Astrocyte of the spinal cord (primary cell): ENCODE measurements around the gene XNDC1N.
"Not testable (repeated sequence)": the region's sequence is repeated elsewhere in the genome, so short reads cannot be mapped to it uniquely, and the experiment has no call there.

Experiments used
- DNase-seq: peaks from one replicate; pipeline ENCODE4 v3.0.0; 2011; ENCODE audit warnings: low read depth, low spot score
- H3K4me3 ChIP-seq: 2 replicates; pipeline ENCODE4 v1.5.1; 2011; ENCODE audit warnings: low read depth, mild to moderate bottlenecking, low read length, moderate library complexity
- CTCF ChIP-seq: IDR thresholded peaks from 2 replicates; pipeline ENCODE4 v1.5.1; 2012; ENCODE audit warnings: low read depth, mild to moderate bottlenecking, low read length, inconsistent platforms
- in situ Hi-C: cut with HindIII; loops from 2 replicates; pipeline ENCODE4 v1.10.0; 2017; ENCODE audit warnings: low sequenced_read_pairs

XNDC1N gene

GRCh38 chr11:71917646-71918140 lies 10.7 kb downstream of the XNDC1N start:
- in situ Hi-C loops, result no loop called here
- no peak for DNase-seq
- no peak for TF ChIP-seq CTCF
- no peak overlapping the region for H3K4me3 ChIP-seq

- in situ Hi-C loops, result no loop called here
- no peak for DNase-seq
- TF ChIP-seq CTCF, result no peak
Observed at GRCh38 chr11:71914617-71915189, 13.7 kb downstream of the XNDC1N start.

GRCh38 chr11:71913756-71914526 lies 14.5 kb downstream of the XNDC1N start:
- DNase-seq, result peak; percentile 24
- TF ChIP-seq CTCF, result no peak
- no peak overlapping the region for H3K4me3 ChIP-seq
- in situ Hi-C loops, result no loop called here

More at GRCh38 chr11:71914617-71915189, 13.7 kb downstream of the XNDC1N start:
- H3K4me3 ChIP-seq, result no peak overlapping the region

GRCh38 chr11:71911986-71912340 lies 16.4 kb downstream of the XNDC1N start:
- in situ Hi-C loops, H3K4me3 ChIP-seq, DNase-seq: not testable (repeated sequence)

GRCh38 chr11:71911321-71911985 lies 16.9 kb downstream of the XNDC1N start:
- H3K4me3 ChIP-seq, DNase-seq, in situ Hi-C loops: not testable (repeated sequence)

GRCh38 chr11:71910775-71911174 lies 17.6 kb downstream of the XNDC1N start:
- in situ Hi-C loops, H3K4me3 ChIP-seq, DNase-seq: not testable (repeated sequence)

GRCh38 chr11:71908218-71908617 lies 20.2 kb downstream of the XNDC1N start:
- no peak for DNase-seq
- H3K4me3 ChIP-seq, result no peak overlapping the region
- no peak for TF ChIP-seq CTCF
- in situ Hi-C loops, result no loop called here

GRCh38 chr11:71901137-71901536 lies 27.3 kb downstream of the XNDC1N start:
- peak; percentile 74 for DNase-seq
- H3K4me3 ChIP-seq, in situ Hi-C loops: not testable (repeated sequence)
